Measurements from ENCODE around the gene NUTF2. TPM values are rescaled to one million over a fixed set of nuclear protein-coding genes. Genes with fewer than 3 reads are reported as not detected.

Gene NUTF2
- total RNA-seq, 1 donor from 2014 or later = 177 TPM

GRCh38 chr16:67841198-67841815 is 5.4 kb upstream of the NUTF2 start:
- Mint-ChIP-seq H3K9me3 (ENCODE audit: low read depth) (no peaks in the 10 kb centered on the region), H3K4me3 (ENCODE audit: low read depth) (peak overlapping the region; percentile 97), H3K36me3 (ENCODE audit: insufficient read depth) (no peaks in the 10 kb centered on the region), H3K27me3 (no peaks in the 10 kb centered on the region), H3K27ac (peak overlapping the region; percentile 98), H3K4me1 (ENCODE audit: low read depth) (peaks cover 32% of the 10 kb centered on the region)
- DNase-seq (ENCODE audit: low spot score, unreplicated experiment) = no peak
- no peak for TF ChIP-seq CTCF (IDR thresholded peaks at IDR 0.05; ENCODE audit: unreplicated experiment)

DNA sequence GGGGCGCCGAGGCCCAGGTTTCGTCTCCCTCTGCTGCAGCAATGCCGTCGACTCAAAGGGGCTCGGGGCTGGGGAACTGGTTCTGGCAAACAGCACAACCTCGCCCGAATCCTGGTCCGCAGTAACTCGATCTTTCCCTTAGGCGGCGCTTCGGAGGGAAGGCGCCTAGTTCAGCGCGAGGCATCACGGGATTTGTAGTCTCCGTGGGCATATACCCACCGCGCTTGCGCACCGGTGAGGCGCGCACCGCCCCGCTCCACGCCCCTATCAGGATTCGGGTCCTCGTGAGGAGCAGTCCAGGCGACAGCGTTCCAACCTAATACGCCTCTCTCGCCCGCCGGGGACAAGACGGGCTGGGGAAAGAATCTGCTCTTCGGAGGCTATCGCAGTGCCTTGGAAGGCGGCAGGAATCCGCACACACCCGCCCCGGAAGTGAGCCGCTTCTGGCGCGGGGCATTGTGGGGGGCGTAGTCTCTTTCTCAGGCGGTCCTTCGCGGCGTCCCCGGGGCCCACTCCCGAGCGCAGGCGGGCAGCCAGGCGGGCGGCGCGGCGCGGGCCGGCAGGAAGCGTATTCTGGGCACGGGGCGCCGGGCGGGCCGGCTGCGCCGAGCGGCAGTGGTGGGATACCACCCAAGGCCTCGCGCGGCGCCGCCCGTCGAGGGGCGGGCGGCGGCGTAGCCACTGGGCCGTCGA is 4.8 kb upstream of the NUTF2 start, which contains the start of gene THAP11:
Gene THAP11, plus strand, starts transcription at position 505 of the 693 bp plus-strand sequence. CDS start 235 bp downstream, outside the sequence.
- peak; percentile 69 for TF ChIP-seq CTCF (IDR thresholded peaks at IDR 0.05; ENCODE audit: unreplicated experiment)
- Mint-ChIP-seq H3K4me1 (ENCODE audit: low read depth) (peaks cover 32% of the 10 kb centered on the region), H3K27ac (peak within 1 kb of the TSS; percentile 98), H3K4me3 (ENCODE audit: low read depth) (peak within 1 kb of the TSS; percentile 97), H3K36me3 (ENCODE audit: insufficient read depth) (no peaks in the 10 kb centered on the region), H3K9me3 (ENCODE audit: low read depth) (no peaks in the 10 kb centered on the region), H3K27me3 (no peaks in the 10 kb centered on the region)
- peak; percentile 95 for DNase-seq (ENCODE audit: low spot score, unreplicated experiment)

DNA sequence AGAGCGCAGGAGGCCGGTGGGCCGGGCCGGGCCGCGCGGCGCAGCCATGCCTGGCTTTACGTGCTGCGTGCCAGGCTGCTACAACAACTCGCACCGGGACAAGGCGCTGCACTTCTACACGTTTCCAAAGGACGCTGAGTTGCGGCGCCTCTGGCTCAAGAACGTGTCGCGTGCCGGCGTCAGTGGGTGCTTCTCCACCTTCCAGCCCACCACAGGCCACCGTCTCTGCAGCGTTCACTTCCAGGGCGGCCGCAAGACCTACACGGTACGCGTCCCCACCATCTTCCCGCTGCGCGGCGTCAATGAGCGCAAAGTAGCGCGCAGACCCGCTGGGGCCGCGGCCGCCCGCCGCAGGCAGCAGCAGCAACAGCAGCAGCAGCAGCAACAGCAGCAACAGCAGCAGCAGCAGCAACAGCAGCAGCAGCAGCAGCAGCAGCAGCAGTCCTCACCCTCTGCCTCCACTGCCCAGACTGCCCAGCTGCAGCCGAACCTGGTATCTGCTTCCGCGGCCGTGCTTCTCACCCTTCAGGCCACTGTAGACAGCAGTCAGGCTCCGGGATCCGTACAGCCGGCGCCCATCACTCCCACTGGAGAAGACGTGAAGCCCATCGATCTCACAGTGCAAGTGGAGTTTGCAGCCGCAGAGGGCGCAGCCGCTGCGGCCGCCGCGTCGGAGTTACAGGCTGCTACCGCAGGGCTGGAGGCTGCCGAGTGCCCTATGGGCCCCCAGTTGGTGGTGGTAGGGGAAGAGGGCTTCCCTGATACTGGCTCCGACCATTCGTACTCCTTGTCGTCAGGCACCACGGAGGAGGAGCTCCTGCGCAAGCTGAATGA is 4.0 kb upstream of the NUTF2 start:
- Mint-ChIP-seq H3K4me1 (ENCODE audit: low read depth) (peaks cover 34% of the 10 kb centered on the region), H3K9me3 (ENCODE audit: low read depth) (no peaks in the 10 kb centered on the region), H3K36me3 (ENCODE audit: insufficient read depth) (no peaks in the 10 kb centered on the region), H3K27me3 (no peaks in the 10 kb centered on the region), H3K4me3 (ENCODE audit: low read depth) (peak overlapping the region; percentile 90), H3K27ac (peak overlapping the region; percentile 95)
- DNase-seq (ENCODE audit: low spot score, unreplicated experiment) = peak; percentile 52
- peak; percentile 57 for TF ChIP-seq CTCF (IDR thresholded peaks at IDR 0.05; ENCODE audit: unreplicated experiment)

DNA sequence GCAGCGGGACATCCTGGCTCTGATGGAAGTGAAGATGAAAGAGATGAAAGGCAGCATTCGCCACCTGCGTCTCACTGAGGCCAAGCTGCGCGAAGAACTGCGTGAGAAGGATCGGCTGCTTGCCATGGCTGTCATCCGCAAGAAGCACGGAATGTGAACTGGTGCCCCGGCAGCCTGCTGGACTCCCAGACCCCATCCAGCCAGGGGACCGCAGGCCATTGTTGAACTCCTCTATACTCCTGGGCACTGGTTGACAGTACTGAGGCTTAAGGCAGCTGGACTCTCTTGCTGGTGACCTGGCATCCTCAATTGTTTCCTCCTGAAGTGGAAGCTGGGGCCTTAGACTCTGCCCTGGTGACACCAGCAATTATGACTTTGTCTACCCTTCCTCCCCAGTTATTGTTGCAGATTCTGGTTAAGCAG is 3.4 kb upstream of the NUTF2 start:
- Mint-ChIP-seq H3K4me1 (ENCODE audit: low read depth) (peaks cover 39% of the 10 kb centered on the region), H3K4me3 (ENCODE audit: low read depth) (peak overlapping the region; percentile 90), H3K36me3 (ENCODE audit: insufficient read depth) (no peaks in the 10 kb centered on the region), H3K9me3 (ENCODE audit: low read depth) (no peaks in the 10 kb centered on the region), H3K27me3 (no peaks in the 10 kb centered on the region), H3K27ac (peak overlapping the region; percentile 95)
- TF ChIP-seq CTCF (IDR thresholded peaks at IDR 0.05; ENCODE audit: unreplicated experiment) = no peak
- no peak for DNase-seq (ENCODE audit: low spot score, unreplicated experiment)

DNA sequence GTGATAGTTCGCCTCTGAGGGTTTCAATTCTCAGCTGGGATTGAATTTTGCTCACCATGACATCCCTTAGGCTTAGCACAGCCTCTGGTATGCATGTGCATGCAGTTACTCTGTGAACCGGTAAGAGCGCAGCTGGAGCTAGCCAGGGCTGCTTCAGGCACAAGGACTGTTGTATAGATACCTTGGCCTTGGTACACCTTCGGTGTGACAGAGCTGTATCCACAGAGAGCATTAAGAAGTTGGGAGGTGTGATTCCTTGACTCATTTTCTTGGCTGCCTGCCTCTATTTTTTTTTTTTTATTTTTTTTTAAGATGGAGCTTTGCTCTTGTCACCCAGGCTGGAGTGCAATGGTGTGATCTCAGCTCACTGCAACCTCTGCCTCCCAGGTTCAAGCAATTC is 2.2 kb upstream of the NUTF2 start:
- no peak for DNase-seq (ENCODE audit: low spot score, unreplicated experiment)
- H3K27ac Mint-ChIP-seq = no peak overlapping the region
- H3K4me1 Mint-ChIP-seq (ENCODE audit: low read depth) = peaks cover 42% of the 10 kb centered on the region
- no peaks in the 10 kb centered on the region for H3K27me3 Mint-ChIP-seq
- H3K9me3 Mint-ChIP-seq (ENCODE audit: low read depth) = no peaks in the 10 kb centered on the region
- H3K4me3 Mint-ChIP-seq (ENCODE audit: low read depth) = peak overlapping the region; percentile 90
- peaks cover 1% of the 10 kb centered on the region for H3K36me3 Mint-ChIP-seq (ENCODE audit: insufficient read depth)
- no peak for TF ChIP-seq CTCF (IDR thresholded peaks at IDR 0.05; ENCODE audit: unreplicated experiment)
